Suprapubic skin (tissue), 4 donors: ENCODE data around the gene CTNNA2. TPM values are rescaled to one million over a fixed set of nuclear protein-coding genes. Genes with fewer than 3 reads are reported as not detected.

Experiments used
- DNase-seq, 2 donors: peaks; one replicate each; pipeline ENCODE4 v3.0.0-alpha.2; 2019; ENCODE audit warnings: low spot score in 2 of 2
- H3K27ac ChIP-seq: fragments of 200-600 bp; sonication (generic); one replicate; pipeline ENCODE4 v1.5.1; 2019
- H3K27me3 ChIP-seq: fragments of 200-600 bp; sonication (generic); one replicate; pipeline ENCODE4 v1.5.1; 2019
- H3K36me3 ChIP-seq: fragments of 200-600 bp; sonication (generic); one replicate; pipeline ENCODE4 v1.5.1; 2019
- H3K4me1 ChIP-seq: fragments of 200-600 bp; sonication (generic); one replicate; pipeline ENCODE4 v1.5.1; 2019
- H3K4me3 ChIP-seq: fragments of 200-600 bp; sonication (generic); one replicate; pipeline ENCODE4 v1.5.1; 2019; ENCODE audit warnings: mild to moderate bottlenecking
- H3K9me3 ChIP-seq: fragments of 200-600 bp; sonication (generic); one replicate; pipeline ENCODE4 v1.5.1; 2019
- CTCF ChIP-seq, 2 donors: fragments of 200-600 bp in 1 of 2; fragments of 450-650 bp in 1 of 2; sonication (generic) in 1 of 2; IDR thresholded peaks; one replicate each; pipeline ENCODE4 v1.5.1; 2016 to 2019; ENCODE audit warnings: antibody characterized with exemption in 2 of 2, mild to moderate bottlenecking in 1 of 2, moderate library complexity in 1 of 2
- EP300 ChIP-seq: sonication (generic); formaldehyde crosslinking; IDR thresholded peaks from one replicate; pipeline ENCODE4 v1.6.1; 2017; ENCODE audit warnings: antibody characterized with exemption
- POLR2A ChIP-seq, 2 donors: fragments of 450-650 bp; IDR thresholded peaks; one replicate each; pipeline ENCODE4 v1.6.1; 2017; ENCODE audit warnings: antibody characterized with exemption in 2 of 2, mild to moderate bottlenecking in 2 of 2, moderate library complexity in 2 of 2
- POLR2AphosphoS5 ChIP-seq, 3 donors: sonication (generic); formaldehyde crosslinking; IDR thresholded peaks; one replicate each; pipeline ENCODE4 v1.6.1; 2017; ENCODE audit warnings: antibody characterized with exemption in 3 of 3
- WGBS: methylation state at CpG from one replicate; pipeline ENCODE4 v1.1.5; 2018; 5-methylcytosine and 5-hydroxymethylcytosine counted together
- total RNA-seq, 4 donors: library from RNA; depleted of rRNA; stranded (reverse); fragments of >200 nt; gene quantifications; one replicate each; pipeline ENCODE4 v1.1.0, GENCODE V29; 2016

Gene CTNNA2
- total RNA-seq, 4 donors from 2014 or later = 0.15 to 0.21 TPM; not detected in 2

GRCh38 chr2:80209458-80209857 lies 696.6 kb downstream of the CTNNA2 start:
- peaks cover 2% of the 10 kb centered on the region for H3K9me3 ChIP-seq
- no peak overlapping the region for H3K27ac ChIP-seq
- H3K4me1 ChIP-seq = no peaks in the 10 kb centered on the region
- no peak for DNase-seq
- no peaks in the 10 kb centered on the region for H3K27me3 ChIP-seq
- H3K4me3 ChIP-seq = no peak overlapping the region
- TF ChIP-seq POLR2A (IDR thresholded peaks at IDR 0.05) (no peak), CTCF (IDR thresholded peaks at IDR 0.05) (no peak), POLR2AphosphoS5 (IDR thresholded peaks at IDR 0.05) (no peak), EP300 (no peak)
- WGBS = 89% methylated on average over 5 of the region's 5 CpGs
- H3K36me3 ChIP-seq = no peaks in the 10 kb centered on the region

- peaks cover 12% of the 10 kb centered on the region for H3K9me3 ChIP-seq
- no peaks in the 10 kb centered on the region for H3K27me3 ChIP-seq
- no peak overlapping the region for H3K4me3 ChIP-seq
- no peaks in the 10 kb centered on the region for H3K36me3 ChIP-seq
- H3K27ac ChIP-seq = no peak overlapping the region
- H3K4me1 ChIP-seq = no peaks in the 10 kb centered on the region
- TF ChIP-seq POLR2AphosphoS5 (IDR thresholded peaks at IDR 0.05) (no peak), EP300 (no peak), CTCF (IDR thresholded peaks at IDR 0.05) (no peak), POLR2A (IDR thresholded peaks at IDR 0.05) (no peak)
- no peak for DNase-seq
Observed at GRCh38 chr2:80217446-80217845, 704.6 kb downstream of the CTNNA2 start.

- no peaks in the 10 kb centered on the region for H3K36me3 ChIP-seq
- TF ChIP-seq EP300 (no peak), POLR2A (IDR thresholded peaks at IDR 0.05) (no peak), POLR2AphosphoS5 (IDR thresholded peaks at IDR 0.05) (no peak), CTCF (IDR thresholded peaks at IDR 0.05) (no peak)
- no peak overlapping the region for H3K27ac ChIP-seq
- no peaks in the 10 kb centered on the region for H3K27me3 ChIP-seq
- H3K4me3 ChIP-seq = no peak overlapping the region
- peaks cover 7% of the 10 kb centered on the region for H3K9me3 ChIP-seq
- no peak for DNase-seq
- H3K4me1 ChIP-seq = no peaks in the 10 kb centered on the region
- WGBS = 82% methylated on average over 2 of the region's 2 CpGs
Observed at GRCh38 chr2:80222644-80223043, 709.8 kb downstream of the CTNNA2 start.

GRCh38 chr2:80231421-80231820 lies 718.6 kb downstream of the CTNNA2 start:
- WGBS = 56% methylated on average over 1 of the region's 1 CpG
- no peak for DNase-seq
- Histone ChIP-seq H3K36me3 (no peaks in the 10 kb centered on the region), H3K9me3 (peaks cover 4% of the 10 kb centered on the region), H3K4me1 (no peaks in the 10 kb centered on the region), H3K4me3 (no peak overlapping the region), H3K27ac (no peak overlapping the region), H3K27me3 (no peaks in the 10 kb centered on the region)
- TF ChIP-seq CTCF (IDR thresholded peaks at IDR 0.05) = no peak
- TF ChIP-seq POLR2AphosphoS5 (IDR thresholded peaks at IDR 0.05) = no peak
- no peak for TF ChIP-seq EP300

- H3K4me3 ChIP-seq = no peak overlapping the region
- TF ChIP-seq CTCF (IDR thresholded peaks at IDR 0.05) = no peak
- TF ChIP-seq POLR2A (IDR thresholded peaks at IDR 0.05) = no peak
- no peak for TF ChIP-seq EP300
- no peak for TF ChIP-seq POLR2AphosphoS5 (IDR thresholded peaks at IDR 0.05)
- H3K4me1 ChIP-seq = no peaks in the 10 kb centered on the region
- no peaks in the 10 kb centered on the region for H3K9me3 ChIP-seq
- no peaks in the 10 kb centered on the region for H3K36me3 ChIP-seq
- no peaks in the 10 kb centered on the region for H3K27me3 ChIP-seq
- no peak overlapping the region for H3K27ac ChIP-seq
- WGBS = 69% methylated on average over 1 of the region's 1 CpG
- no peak for DNase-seq
Observed at GRCh38 chr2:80233333-80233732, 720.5 kb downstream of the CTNNA2 start.
